Keratinocyte (primary cell): ENCODE measurements around the gene SYTL2. TPM values are rescaled to one million over a fixed set of nuclear protein-coding genes. Genes with fewer than 3 reads are reported as not detected.

ENCODE experiments used
- DNase-seq: peaks from one replicate; pipeline ENCODE4 v3.0.0-alpha.2; 2011; ENCODE audit warnings: low read depth, missing footprints, low spot score
- FAIRE-seq: peaks from 2 replicates; lab custom pipeline; 2011; peaks lifted over from hg19 to GRCh38; lab: Jason Lieb, UNC
- H2AFZ ChIP-seq: 2 replicates; pipeline ENCODE4 v1.6.0; 2012; ENCODE audit warnings: low read length, control low read depth, inconsistent platforms; ENCODE audit not compliant: control insufficient read depth
- H3K27ac ChIP-seq: 2 replicates; pipeline ENCODE4 v1.5.1; 2011; ENCODE audit warnings: low read length; ENCODE audit not compliant: control insufficient read depth, insufficient read depth
- H3K27me3 ChIP-seq: 3 replicates; pipeline ENCODE4 v1.6.0; 2011; ENCODE audit warnings: low read length; ENCODE audit not compliant: control insufficient read depth, insufficient read depth; ENCODE audit errors: extremely low read depth
- H3K36me3 ChIP-seq, 2 experiments: 2 replicates in 1 of 2; 3 replicates in 1 of 2; pipeline ENCODE4 v1.5.1; 2011; ENCODE audit warnings: low read length in 2 of 2, mild to moderate bottlenecking in 1 of 2; ENCODE audit not compliant: control insufficient read depth in 2 of 2, insufficient read depth in 2 of 2; ENCODE audit errors: extremely low read depth in 1 of 2
- H3K4me1 ChIP-seq: 3 replicates; pipeline ENCODE4 v1.5.1; 2011; ENCODE audit warnings: low read length; ENCODE audit not compliant: control insufficient read depth, insufficient read depth; ENCODE audit errors: extremely low read depth
- H3K4me2 ChIP-seq: 3 replicates; pipeline ENCODE4 v1.6.0; 2011; ENCODE audit warnings: low read depth, low read length; ENCODE audit not compliant: control insufficient read depth, insufficient read depth; ENCODE audit errors: extremely low read depth
- H3K4me3 ChIP-seq, 3 experiments: fragments of 200-600 bp in 1 of 3; sonication (generic) in 1 of 3; 2 replicates in 2 of 3; 3 replicates in 1 of 3; pipeline ENCODE4 v1.5.1; 2011 to 2016; ENCODE audit warnings: low read length in 3 of 3, mild to moderate bottlenecking in 3 of 3, control low read depth in 2 of 3, inconsistent platforms in 1 of 3, low read depth in 1 of 3, mixed read lengths in 1 of 3, mixed run types in 1 of 3, moderate library complexity in 1 of 3; ENCODE audit not compliant: control insufficient read depth in 2 of 3, insufficient read depth in 2 of 3; ENCODE audit errors: extremely low read depth in 1 of 3
- H3K79me2 ChIP-seq: 2 replicates; pipeline ENCODE4 v1.6.0; 2012; ENCODE audit warnings: low read length; ENCODE audit not compliant: control insufficient read depth, insufficient read depth
- H3K9ac ChIP-seq: 3 replicates; pipeline ENCODE4 v1.6.0; 2011; ENCODE audit warnings: low read length; ENCODE audit not compliant: control insufficient read depth, insufficient read depth; ENCODE audit errors: extremely low read depth
- H3K9me1 ChIP-seq: 3 replicates; pipeline ENCODE4 v1.6.0; 2011; ENCODE audit warnings: low read length; ENCODE audit not compliant: control insufficient read depth, insufficient read depth; ENCODE audit errors: extremely low read depth
- H3K9me3 ChIP-seq: 2 replicates; pipeline ENCODE4 v1.5.1; 2012; ENCODE audit warnings: low read depth, low read length; ENCODE audit not compliant: control insufficient read depth
- H4K20me1 ChIP-seq: 3 replicates; pipeline ENCODE4 v1.6.0; 2011; ENCODE audit warnings: low read length; ENCODE audit not compliant: control insufficient read depth, insufficient read depth; ENCODE audit errors: extremely low read depth
- CTCF ChIP-seq, 3 experiments: IDR thresholded peaks in 1 of 3; conservative IDR thresholded peaks in 1 of 3; optimal IDR thresholded peaks in 1 of 3; 2 replicates in 2 of 3; 3 replicates in 1 of 3; pipeline versions ENCODE3 to v1.5.1; 2011; ENCODE audit warnings: low read length in 3 of 3, mild to moderate bottlenecking in 3 of 3, moderate library complexity in 2 of 3, control low read depth in 1 of 3, inconsistent platforms in 1 of 3; ENCODE audit not compliant: insufficient read depth in 2 of 3; ENCODE audit errors: extremely low read depth in 1 of 3
- EZH2 ChIP-seq: IDR thresholded peaks from one replicate; pipeline ENCODE4 v1.6.1; 2012; ENCODE audit warnings: inconsistent platforms, mild to moderate bottlenecking, low read length, moderate library complexity
- dilution Hi-C: fragments of 300-500 bp; cut with MboI; formaldehyde crosslinking; loops from one replicate; pipeline ENCODE4 v1.7.0; 2020; ENCODE audit warnings: low sequenced_read_pairs; ENCODE audit not compliant: extremely low pct_ligation_motif_present
- polyA plus RNA-seq, 5 experiments: library from polyadenylated mRNA; depleted of rRNA in 3 of 5; stranded (reverse) in 3 of 5; stranded (forward) in 1 of 5; unstranded in 1 of 5; fragments of >200 nt; gene quantifications; 1 replicate in 1 of 5; 2 replicates in 3 of 5; 3 replicates in 1 of 5; pipeline versions ENCODE4 v1.2.1 to v1.2.3, GENCODE V29; 2011 to 2012; ENCODE audit warnings: missing spikeins in 2 of 5, low read depth in 1 of 5, low replicate concordance in 1 of 5

SYTL2 gene
- polyA plus RNA-seq, 1 donor (not counting 4 experiments of a cell fraction or from before 2014, with no cell fraction given): 3.1 TPM

GRCh38 chr11:85717429-85717828 is 93.5 kb downstream of the SYTL2 start:
- TF ChIP-seq CTCF (optimal IDR thresholded peaks at IDR 0.05 in 1 of 3, IDR thresholded peaks at IDR 0.05 in 1 of 3, conservative IDR thresholded peaks at IDR 0.05 in 1 of 3; ENCODE audit: extremely low read depth in 1 of 3, insufficient read depth in 2 of 3, low read length in 3 of 3) (no peak), EZH2 (no peak)
- no peak overlapping the region for H3K27ac ChIP-seq
- H4K20me1 ChIP-seq: no peaks in the 10 kb centered on the region
- H3K9ac ChIP-seq: no peak overlapping the region
- H3K9me3 ChIP-seq: no peaks in the 10 kb centered on the region
- H3K79me2 ChIP-seq: no peaks in the 10 kb centered on the region
- H3K36me3 ChIP-seq: no peaks in the 10 kb centered on the region
- H3K4me2 ChIP-seq: no peak overlapping the region
- no peaks in the 10 kb centered on the region for H3K27me3 ChIP-seq
- H3K9me1 ChIP-seq: no peaks in the 10 kb centered on the region
- no peak for DNase-seq
- FAIRE-seq: no peak
- dilution Hi-C loops: no loop called here
- H3K4me3 ChIP-seq: no peak overlapping the region
- H2AFZ ChIP-seq: no peak overlapping the region
- H3K4me1 ChIP-seq: peaks cover 11% of the 10 kb centered on the region

- H3K4me3 ChIP-seq: no peak overlapping the region
- dilution Hi-C loops: no loop called here
- H3K9me1 ChIP-seq: no peaks in the 10 kb centered on the region
- no peak overlapping the region for H3K27ac ChIP-seq
- H3K9ac ChIP-seq: no peak overlapping the region
- DNase-seq: no peak
- no peak for FAIRE-seq
- H3K79me2 ChIP-seq: no peaks in the 10 kb centered on the region
- no peaks in the 10 kb centered on the region for H3K27me3 ChIP-seq
- no peak overlapping the region for H3K4me2 ChIP-seq
- H4K20me1 ChIP-seq: no peaks in the 10 kb centered on the region
- H3K36me3 ChIP-seq: no peaks in the 10 kb centered on the region
- no peak for TF ChIP-seq CTCF (optimal IDR thresholded peaks at IDR 0.05 in 1 of 3, IDR thresholded peaks at IDR 0.05 in 1 of 3, conservative IDR thresholded peaks at IDR 0.05 in 1 of 3; ENCODE audit: extremely low read depth in 1 of 3, insufficient read depth in 2 of 3, low read length in 3 of 3)
- TF ChIP-seq EZH2: no peak
- no peaks in the 10 kb centered on the region for H3K9me3 ChIP-seq
- no peaks in the 10 kb centered on the region for H3K4me1 ChIP-seq
- H2AFZ ChIP-seq: no peak overlapping the region
Measured at GRCh38 chr11:85712953-85713352, 98.0 kb downstream of the SYTL2 start.
